GM18861 (cell line): ENCODE measurements around the gene NBEAL2.

Experiments
- ATAC-seq: cut with Tn5 transposase; IDR thresholded peaks from one replicate; pipeline ENCODE4 v1.9.1; 2021; ENCODE audit not compliant: unreplicated experiment

NBEAL2 gene, protein sequence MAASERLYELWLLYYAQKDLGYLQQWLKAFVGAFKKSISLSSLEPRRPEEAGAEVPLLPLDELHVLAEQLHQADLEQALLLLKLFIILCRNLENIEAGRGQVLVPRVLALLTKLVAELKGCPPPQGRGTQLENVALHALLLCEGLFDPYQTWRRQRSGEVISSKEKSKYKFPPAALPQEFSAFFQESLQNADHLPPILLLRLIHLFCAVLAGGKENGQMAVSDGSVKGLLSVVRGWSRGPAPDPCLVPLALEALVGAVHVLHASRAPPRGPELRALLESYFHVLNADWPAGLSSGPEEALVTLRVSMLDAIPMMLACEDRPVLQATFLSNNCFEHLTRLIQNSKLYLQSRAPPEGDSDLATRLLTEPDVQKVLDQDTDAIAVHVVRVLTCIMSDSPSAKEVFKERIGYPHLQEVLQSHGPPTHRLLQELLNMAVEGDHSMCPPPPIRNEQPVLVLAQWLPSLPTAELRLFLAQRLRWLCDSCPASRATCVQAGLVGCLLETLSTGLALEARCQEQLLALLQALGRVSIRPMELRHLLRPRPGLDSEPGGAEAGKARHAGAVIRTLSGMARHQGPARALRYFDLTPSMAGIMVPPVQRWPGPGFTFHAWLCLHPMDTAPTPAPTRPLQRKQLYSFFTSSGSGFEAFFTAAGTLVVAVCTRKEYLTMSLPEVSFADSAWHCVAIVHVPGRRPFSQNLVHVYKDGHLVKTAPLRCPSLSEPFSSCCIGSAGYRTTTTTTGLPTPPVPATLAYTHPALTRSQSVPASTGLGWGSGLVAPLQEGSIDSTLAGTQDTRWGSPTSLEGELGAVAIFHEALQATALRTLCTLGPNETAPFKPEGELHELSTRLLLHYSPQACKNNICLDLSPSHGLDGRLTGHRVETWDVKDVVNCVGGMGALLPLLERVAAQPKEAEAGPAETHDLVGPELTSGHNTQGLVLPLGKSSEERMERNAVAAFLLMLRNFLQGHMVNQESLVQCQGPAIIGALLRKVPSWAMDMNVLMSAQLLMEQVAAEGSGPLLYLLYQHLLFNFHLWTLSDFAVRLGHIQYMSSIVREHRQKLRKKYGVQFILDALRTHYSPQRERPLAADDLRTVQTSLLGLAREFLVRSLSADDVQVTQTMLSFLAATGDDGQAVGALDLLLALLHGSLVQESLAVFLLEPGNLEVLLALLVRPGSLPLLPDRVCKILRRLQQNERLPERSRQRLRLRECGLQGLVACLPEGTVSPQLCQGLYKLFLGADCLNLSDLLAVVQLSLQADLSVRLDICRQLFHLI (N-terminal part only)

DNA sequence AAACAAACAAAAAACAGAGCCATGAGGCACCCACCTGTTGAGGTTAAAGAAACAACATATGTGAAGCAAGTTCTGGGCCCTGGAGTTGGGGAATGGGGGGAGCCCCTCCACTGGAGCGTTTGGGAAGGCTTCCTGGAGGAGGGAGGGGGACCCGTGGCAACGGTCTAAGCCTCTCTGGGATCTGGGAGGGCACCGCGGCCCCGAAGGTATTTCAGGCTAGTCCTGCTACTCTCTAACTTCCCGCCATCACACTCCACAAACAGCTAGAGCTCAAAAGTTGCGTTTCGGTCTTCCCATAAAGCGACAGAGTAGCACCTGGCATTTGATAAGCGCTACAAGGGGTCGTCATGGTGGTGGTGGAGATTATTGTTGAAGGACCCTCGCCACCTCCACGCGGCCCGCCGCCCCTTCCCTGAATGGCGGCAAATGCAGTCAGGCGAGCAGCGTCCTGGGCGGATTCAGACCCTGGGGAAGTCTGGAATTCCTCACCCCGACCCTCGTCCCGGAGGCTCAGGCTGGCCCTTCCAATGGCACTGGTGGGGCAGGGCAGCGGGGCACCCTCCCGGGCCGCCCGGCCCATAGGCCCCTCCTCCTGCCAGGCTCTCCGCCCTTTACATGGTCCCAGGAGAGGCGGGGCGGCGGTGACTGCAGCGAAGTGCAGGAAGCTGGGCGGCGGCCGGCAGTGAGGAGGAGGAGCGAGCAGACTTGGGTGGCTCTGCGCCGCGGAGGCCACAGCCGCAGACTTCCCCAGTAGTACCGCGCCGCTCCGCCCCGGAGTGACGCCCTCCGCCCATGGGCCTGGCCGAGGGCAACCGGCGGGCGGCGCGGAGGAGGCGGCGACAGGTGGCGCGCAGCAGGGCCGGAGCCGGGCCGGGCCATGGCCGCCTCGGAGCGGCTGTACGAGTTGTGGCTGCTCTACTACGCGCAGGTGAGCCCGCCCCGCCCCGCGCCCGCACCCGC lies at the start of gene NBEAL2:
NBEAL2 (plus strand) TSS at position 682 of the 960 bp plus-strand sequence; CDS start at position 878, 196 bp downstream.
- ATAC-seq: peak; percentile 72

DNA sequence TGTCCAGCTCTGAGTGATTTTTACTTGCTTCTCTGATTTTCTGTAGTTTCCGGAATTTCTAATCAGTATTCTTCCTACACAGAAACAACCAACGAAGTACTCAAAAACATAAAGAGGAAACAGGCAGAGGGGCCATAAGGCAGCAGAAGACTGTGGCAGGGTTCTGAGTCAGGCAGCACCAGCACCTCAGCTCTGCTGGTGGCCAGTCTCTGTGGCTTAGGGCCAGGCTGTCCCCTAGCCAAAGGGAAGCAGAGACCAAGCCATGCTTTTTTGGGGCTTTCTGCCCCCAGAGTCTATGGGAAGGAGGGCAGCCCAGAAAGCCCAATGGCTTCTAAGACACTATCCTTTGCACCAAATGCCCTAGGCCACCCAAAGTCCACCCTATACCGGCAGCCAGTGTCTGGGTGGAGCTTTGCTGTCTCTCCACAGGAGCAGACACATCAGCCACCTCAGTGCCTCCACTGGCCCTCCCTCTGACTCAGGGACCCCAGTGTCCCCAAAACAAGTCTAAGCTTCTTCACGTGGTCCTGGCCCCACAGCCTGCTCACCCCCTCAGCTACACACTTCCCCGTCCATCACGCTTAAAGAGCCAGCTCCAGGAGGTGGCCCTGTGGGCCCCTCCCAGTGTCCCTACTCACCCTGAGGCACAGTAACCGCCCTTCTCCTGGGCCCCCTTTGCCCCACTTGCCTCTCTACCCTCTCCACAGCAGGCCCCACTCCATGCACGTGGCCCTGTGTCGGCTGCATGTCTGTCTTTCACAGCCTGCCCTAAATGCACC lies 49.1 kb upstream of the NBEAL2 start:
- no peak for ATAC-seq

DNA sequence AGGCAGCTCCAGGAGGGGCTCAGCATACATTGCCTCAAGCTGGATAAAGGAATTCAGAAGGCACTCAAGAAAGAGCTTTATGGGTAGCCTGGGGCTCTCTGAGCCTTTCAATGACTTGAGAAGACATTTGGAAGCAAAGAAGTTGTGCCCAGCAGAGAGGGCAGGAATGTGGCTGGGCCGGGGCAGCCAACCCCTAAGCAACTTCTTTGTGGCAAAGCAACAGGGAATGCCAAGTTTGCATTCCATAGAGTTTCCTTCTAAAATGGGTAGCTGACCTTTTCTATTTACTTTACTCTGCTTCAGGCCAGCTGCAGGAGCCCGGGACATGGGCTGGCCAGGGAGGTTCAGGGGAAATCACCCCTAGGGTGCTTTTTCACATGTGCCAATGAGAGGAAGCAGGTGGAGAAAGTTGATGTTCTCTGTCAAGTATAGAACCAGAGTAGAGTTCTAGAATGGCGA lies 48.5 kb upstream of the NBEAL2 start:
- no peak for ATAC-seq

DNA sequence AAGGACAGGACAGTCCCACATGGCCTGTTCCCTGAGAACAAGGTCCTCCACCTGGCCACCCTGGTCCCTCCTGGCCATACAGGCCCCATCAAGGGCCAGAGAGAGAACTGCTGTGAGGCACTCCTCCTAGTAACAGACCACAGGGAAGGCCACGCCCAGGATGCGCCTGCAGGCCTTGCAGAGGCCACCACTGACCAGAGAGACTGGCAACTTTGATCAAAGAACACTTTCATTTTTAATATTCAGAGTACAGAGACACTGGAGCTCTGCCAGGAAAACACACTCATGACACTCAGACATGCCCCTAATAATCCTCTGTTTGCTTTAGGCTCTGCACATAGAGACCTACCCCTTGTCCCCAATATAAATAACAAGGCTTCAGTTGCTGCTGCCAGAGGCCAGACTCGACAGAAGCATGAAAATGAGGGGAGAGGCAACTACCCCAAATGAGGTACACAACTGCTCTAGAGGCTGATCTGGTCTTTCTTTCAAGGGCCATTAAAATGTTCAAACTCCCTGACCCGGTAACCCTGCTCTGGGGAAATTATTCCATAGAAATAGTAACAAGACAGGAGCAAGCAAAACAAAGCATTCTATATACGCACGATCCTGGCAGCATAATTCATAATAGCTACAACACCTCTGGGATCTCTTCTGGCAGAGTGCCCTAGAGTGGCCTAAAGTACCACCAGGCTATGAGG lies 47.7 kb upstream of the NBEAL2 start:
- no peak for ATAC-seq

DNA sequence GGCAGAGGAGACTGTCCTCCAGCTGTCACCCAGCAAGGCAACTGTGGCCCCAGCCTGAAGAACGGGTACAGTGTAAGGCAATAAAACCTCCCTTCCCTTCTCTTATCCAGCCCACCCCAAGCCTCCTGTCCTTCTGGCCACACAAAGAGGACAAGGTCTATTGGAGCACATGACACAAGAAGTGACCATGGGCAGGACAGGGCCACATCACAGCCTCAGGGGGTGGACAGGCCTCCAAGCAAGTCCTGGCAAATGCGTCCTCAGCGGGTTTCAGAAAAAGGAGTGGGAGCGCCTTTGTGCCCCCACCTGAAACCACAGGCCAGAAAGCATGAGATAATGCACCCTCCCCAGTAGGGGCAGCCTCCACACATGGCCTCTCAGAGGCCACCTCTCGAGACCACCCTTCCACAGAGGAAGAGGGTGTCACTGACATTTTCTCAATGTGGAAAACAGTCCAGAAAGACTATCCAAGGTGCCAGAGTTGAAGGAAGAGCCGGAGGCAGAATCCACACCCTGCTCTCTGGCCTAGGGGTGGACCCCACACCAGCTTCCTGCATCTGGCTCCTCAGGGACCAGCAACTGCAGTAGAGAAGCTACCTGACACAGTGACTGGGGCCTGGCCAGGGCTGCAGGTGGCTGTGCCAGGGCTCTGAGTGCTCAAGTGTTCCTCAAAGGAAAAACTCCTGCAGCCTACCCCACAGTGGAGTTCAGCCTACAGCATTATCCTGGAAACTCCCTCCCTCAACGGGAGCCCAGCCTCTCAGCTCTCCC lies 46.8 kb upstream of the NBEAL2 start:
- no peak for ATAC-seq

DNA sequence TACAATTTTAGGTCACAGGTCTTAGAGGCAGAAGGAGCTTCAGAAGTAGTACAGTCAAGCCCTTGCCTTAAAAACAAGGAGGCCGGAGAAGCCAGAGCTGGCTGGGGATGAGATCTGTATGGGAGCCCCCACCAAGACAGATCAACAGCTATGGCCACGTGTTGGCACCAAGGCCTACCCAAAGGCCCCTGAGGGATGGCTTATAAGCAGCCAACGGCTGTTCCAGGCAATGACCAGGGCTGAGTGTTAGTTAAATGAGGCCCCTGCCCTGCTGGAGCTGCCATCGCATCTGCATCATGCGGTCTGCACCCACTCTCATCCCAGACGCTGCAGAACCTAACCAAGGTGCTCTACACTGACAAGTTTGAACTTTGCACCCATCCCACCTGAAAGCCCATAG lies 46.2 kb upstream of the NBEAL2 start:
- ATAC-seq: no peak

DNA sequence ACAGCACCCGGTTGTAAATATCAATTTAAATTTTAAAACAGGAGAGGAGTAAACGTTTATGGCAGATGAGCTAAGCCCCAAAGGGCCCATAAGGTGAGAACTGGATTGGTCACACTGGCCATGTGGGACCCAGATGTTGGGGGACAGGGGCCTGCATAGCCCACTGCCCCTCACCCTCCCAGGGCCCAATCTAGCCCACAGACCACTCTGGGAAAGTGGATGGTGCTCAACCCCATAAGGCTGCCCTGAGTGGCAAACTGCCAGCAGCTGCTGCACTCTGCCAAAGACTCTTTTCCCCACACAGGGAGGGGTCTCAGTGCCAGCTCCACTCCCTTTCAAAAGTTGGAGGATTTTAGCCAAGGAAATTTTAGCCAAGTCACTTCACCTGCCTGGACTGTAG lies 45.4 kb upstream of the NBEAL2 start:
- ATAC-seq: no peak

DNA sequence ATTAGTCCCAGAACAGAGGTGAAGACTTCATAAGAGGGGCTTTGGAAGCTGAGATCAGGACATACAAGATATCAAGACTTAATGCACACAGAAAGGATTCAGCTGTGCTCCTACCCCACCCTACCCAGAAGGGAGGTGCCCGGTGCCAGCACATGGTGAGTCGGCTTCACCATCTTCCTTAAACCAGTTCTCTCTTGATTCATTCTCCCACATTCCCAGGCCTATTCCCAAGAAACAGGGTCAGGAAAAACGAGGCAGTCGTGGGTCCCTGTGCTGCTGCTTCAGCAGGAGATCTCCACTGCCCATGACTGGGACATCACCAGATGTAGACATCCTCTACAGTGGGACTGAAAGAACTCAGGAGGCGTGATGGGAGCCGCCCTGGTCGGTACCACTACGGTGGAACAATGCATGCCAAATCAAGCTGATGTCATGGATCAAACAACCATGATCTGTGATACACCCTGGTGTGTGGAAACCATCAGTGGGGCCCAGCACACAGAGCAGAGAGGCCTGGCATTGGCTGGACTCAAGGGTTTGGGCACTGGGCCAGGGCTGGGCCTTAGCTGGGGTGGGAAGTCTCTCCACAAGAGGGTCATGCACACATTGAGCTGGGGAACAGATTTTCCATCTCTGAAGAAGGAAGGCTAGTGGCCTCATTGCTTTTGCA lies 44.8 kb upstream of the NBEAL2 start:
- ATAC-seq: no peak

DNA sequence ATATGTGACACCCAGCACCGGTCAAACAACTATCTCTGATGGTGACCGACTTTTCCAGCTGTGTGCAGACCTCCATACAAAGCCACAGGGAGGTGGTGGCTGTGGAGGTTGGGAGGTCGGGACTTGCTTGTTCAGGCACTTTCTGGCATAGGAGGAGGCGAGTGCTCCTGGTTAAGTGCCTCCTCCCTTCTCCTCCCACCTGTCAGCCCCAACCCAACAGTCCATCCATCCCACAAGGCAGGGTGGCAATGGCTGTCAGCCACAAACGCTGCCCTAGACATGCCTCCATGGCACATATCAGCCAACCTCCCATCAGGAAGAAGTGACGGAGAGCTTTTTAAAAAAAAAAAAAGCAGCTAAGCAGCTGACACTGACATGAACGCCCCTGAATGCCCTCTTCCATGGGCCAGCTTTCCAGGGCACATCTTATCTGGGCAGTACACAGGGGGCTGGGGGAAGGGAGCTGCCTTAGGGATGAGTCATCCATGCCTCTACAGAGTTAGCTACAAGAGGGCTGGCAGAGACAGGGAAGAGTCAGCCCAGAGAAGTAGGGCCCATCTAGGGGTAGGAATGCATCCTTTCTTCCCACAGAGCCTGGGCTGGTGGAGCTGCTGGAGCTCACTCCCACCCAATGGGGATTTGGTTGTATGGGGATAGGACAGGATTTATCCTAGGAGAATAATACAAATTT lies 44.2 kb upstream of the NBEAL2 start:
- ATAC-seq: no peak

DNA sequence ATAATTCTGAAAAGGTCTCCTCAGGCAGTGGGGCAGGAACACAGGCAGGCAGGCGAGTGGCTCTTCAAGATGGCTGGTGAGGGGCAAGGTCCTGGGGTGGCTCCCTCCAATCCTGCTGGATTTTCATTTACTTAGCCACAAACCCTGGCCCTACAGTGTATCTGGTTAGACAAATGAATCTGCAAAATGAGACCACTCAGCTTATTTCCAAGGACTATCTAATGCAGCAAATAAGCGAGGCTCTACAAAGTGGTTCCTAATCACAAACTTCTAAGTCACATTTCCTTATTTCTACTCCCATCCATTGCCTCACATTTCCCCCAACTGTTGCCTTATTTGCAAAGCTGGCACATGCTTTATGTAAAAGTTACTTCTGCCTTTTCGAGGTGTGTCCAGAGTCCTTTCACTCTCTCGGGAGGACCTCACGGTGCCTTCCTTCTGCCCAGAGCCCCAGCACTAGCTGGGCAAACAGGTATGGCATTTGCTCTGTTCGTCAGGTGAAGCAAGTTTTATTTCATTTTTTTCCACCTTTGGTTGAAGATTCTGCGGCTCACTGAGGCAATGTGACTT lies 43.4 kb upstream of the NBEAL2 start:
- ATAC-seq: no peak

DNA sequence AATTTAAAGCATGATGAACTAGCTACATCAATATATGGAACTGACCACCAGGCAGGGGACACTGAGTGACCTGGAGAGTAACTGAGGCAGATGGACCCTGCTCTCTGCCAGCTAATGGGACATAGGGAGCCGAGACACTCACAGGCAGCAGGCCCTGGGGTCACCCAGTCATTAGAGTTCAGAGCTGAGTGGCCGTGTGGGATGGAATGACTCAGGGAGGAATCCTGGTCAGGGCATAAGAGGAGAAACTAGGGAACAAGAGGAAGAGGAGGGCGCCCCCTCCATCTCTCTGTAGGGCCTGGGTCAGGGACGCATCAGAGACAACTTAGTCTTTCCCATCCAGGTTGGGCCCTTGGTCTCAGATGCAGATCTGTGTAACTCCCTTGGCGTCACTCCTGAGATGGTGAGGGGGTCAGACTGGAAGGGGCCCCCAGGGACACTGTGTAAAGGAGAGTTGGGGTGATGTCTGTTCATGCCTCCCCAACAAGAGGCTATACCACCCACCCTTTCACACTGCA lies 42.7 kb upstream of the NBEAL2 start:
- ATAC-seq: no peak

DNA sequence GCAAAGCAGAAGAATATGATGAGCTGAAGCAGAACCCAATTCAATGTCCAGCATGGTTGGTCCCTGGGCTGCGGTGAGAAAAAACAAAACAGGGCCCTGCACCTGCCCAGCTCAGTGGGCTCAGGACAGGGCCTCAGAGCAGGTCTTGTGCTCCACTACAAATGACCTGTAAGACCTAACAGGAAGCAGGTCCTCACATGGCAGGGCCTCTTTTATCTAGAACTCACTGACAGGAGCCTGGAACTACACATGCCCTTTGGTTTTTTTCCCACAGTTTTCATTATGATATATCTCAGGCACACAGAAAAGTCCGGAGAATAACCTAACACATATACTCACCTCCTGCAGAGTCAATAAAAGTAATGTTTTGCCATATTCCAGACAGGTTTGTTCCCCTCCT lies 41.3 kb upstream of the NBEAL2 start:
- no peak for ATAC-seq

DNA sequence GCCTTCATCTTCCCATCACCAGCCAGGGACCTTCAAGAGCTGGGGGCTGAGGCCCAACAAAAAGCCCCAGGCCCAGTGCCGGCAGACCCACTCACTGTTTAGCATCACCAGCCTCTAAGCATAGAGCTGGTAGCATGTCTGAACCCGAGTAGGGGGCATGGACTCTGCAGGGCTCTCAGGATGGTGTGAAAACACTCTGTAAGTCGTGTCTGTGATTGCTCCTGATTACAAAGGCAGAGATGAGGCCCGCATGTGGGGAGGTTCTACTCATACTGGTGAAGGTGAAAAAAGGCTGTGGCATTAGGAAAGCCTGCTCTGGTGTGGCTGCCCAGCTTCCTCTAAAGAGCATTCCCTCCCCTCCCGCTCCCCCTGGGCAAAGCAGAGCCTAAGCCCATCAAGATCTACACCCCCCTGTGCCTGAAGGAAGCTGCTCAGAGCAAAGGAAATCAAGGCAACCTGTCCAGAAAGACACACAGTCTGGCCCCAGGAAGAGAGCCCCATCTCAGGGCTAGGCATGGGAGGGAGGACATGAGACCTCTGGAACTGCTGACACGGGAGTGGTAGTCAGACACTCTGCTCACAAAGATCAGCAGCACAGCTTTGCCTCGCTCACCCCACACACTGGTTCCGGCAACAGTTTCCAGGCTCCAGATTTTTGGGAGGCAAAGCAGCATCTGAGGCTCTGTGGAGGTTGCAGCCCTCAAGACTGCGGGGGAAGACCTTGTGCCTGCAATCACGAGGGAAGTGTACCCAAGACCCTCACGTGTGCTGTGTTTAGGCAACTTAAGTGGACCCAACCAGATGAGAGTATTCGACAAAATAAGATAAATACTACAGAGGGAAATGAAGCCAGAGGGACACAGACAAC lies 39.7 kb upstream of the NBEAL2 start:
- ATAC-seq: no peak

DNA sequence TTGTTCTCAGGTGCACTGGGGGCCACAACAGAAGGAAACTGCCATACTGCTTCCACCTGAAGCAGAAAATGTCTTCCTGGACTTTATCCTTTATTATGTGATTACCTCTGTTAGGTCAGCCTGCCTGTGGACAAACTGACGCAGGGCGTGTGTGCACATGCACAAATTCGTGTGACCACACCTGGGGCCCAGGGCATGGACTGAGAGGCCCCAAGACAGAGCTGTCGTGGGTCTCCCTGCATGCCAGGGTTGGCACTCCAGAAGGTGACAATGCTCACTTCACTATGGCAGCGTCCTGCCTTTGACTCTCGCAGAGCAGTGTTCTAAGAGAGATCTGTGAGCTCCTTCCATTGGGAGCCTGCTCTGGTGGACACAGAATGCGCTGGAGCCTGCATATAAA lies 37.4 kb upstream of the NBEAL2 start:
- no peak for ATAC-seq
